OCI-LY7 (cell line): ENCODE data around the gene HIVEP2.

Experiments used
- CTCF ChIP-seq: fragments of 200-600 bp; sonication (generic); conservative IDR thresholded peaks from 2 replicates; pipeline ENCODE4 v1.5.1; 2014; ENCODE audit warnings: mild to moderate bottlenecking, antibody characterized with exemption, low read length, moderate library complexity, mixed read lengths
- EZH2phosphoT487 ChIP-seq: fragments of 200-600 bp; sonication (generic); IDR thresholded peaks from 2 replicates; pipeline ENCODE4 v1.6.1; 2018; ENCODE audit warnings: low read depth, borderline replicate concordance, mild to moderate bottlenecking, mixed run types, antibody characterized with exemption, low read length, moderate library complexity, mixed read lengths

- TF ChIP-seq CTCF (no peak), EZH2phosphoT487 (no peak)
Observed at GRCh38 chr6:142902636-142903053, 42.3 kb downstream of the HIVEP2 start.
